HEK293 (cell line): ENCODE results near the gene FHIT.

Experiments used
- CTCF ChIA-PET: fragments of 350-600 bp; formaldehyde crosslinking; extraction: SDS; loops from one replicate; lab custom pipeline; 2021; ENCODE audit warnings: antibody characterized with exemption; lab: Yijun Ruan, JAX
- POLR2A ChIA-PET: fragments of 300-600 bp; formaldehyde crosslinking; extraction: SDS; loops from one replicate; lab custom pipeline; 2020; ENCODE audit warnings: antibody characterized with exemption, inconsistent platforms; lab: Yijun Ruan, JAX
- H3K27ac ChIP-seq: fragments of 200-500 bp; sonication (Bioruptor generic); 2 replicates; pipeline ENCODE4 v1.5.1; 2014; ENCODE audit warnings: low read depth, low read length, control low read depth, inconsistent platforms; ENCODE audit errors: extremely low read depth
- H3K36me3 ChIP-seq, 2 experiments: fragments of 200-500 bp in 1 of 2; sonication (Bioruptor generic) in 1 of 2; 1 replicate in 1 of 2; 2 replicates in 1 of 2; pipeline ENCODE4 v1.5.1; 2014 to 2017; ENCODE audit warnings: inconsistent platforms in 2 of 2, low read length in 2 of 2; ENCODE audit not compliant: control insufficient read depth in 2 of 2, insufficient read depth in 1 of 2
- H3K4me1 ChIP-seq: fragments of 200-500 bp; sonication (Bioruptor generic); 2 replicates; pipeline ENCODE4 v1.5.1; 2014; ENCODE audit warnings: mild to moderate bottlenecking, low read length, inconsistent platforms; ENCODE audit not compliant: control insufficient read depth, insufficient read depth
- H3K4me3 ChIP-seq: 2 replicates; pipeline ENCODE4 v1.5.1; 2011; ENCODE audit warnings: low read depth, mild to moderate bottlenecking, control low read depth, low read length, moderate library complexity
- H3K9me3 ChIP-seq: fragments of 200-500 bp; sonication (Bioruptor generic); 2 replicates; pipeline ENCODE4 v1.5.1; 2014; ENCODE audit warnings: low read depth, low read length, inconsistent platforms; ENCODE audit not compliant: control insufficient read depth, insufficient read depth
- CTCF ChIP-seq: fragments of 450-650 bp; formaldehyde crosslinking; IDR thresholded peaks from 2 replicates; pipeline ENCODE4 v1.5.1; 2016; ENCODE audit warnings: missing biosample characterization, missing genetic modification characterization
- EGR2 ChIP-seq: fragments of 450-650 bp; formaldehyde crosslinking; IDR thresholded peaks from 2 replicates; pipeline ENCODE4 v1.5.1; 2016; ENCODE audit warnings: low read depth, missing biosample characterization, missing genetic modification characterization
- GFI1B ChIP-seq: fragments of 450-650 bp; formaldehyde crosslinking; IDR thresholded peaks from 2 replicates; pipeline ENCODE4 v1.5.1; 2016; ENCODE audit warnings: missing biosample characterization, missing genetic modification characterization
- GLIS1 ChIP-seq: fragments of 450-650 bp; formaldehyde crosslinking; IDR thresholded peaks from 2 replicates; pipeline ENCODE4 v1.5.1; 2016; ENCODE audit warnings: missing biosample characterization, missing genetic modification characterization
- IKZF3 ChIP-seq: fragments of 450-650 bp; IDR thresholded peaks from 2 replicates; pipeline ENCODE4 v1.5.0; 2018; ENCODE audit warnings: missing biosample characterization, mild to moderate bottlenecking, missing genetic modification characterization, moderate library complexity
- KLF7 ChIP-seq: fragments of 450-650 bp; formaldehyde crosslinking; IDR thresholded peaks from 2 replicates; pipeline ENCODE4 v1.5.1; 2016; ENCODE audit warnings: missing biosample characterization, missing genetic modification characterization, borderline replicate concordance
- KLF9 ChIP-seq: fragments of 450-650 bp; formaldehyde crosslinking; IDR thresholded peaks from 2 replicates; pipeline ENCODE4 v1.5.1; 2016; ENCODE audit warnings: missing biosample characterization, missing genetic modification characterization, low read depth
- PATZ1 ChIP-seq: fragments of 450-650 bp; formaldehyde crosslinking; IDR thresholded peaks from 2 replicates; pipeline ENCODE4 v1.5.1; 2016; ENCODE audit warnings: missing biosample characterization, missing genetic modification characterization
- PRDM6 ChIP-seq: fragments of 450-650 bp; formaldehyde crosslinking; IDR thresholded peaks from 2 replicates; pipeline ENCODE4 v1.5.1; 2017; ENCODE audit warnings: missing biosample characterization, missing genetic modification characterization
- REPIN1 ChIP-seq: fragments of 450-650 bp; formaldehyde crosslinking; IDR thresholded peaks from 2 replicates; pipeline ENCODE4 v1.5.1; 2017; ENCODE audit warnings: missing biosample characterization, missing genetic modification characterization, low read depth
- TRIM28 ChIP-seq: IDR thresholded peaks from 2 replicates; pipeline ENCODE4 v1.6.1; 2011; ENCODE audit warnings: low read length, control low read depth, borderline replicate concordance
- WT1 ChIP-seq: fragments of 450-650 bp; formaldehyde crosslinking; IDR thresholded peaks from 2 replicates; pipeline ENCODE4 v1.5.1; 2016; ENCODE audit warnings: missing biosample characterization, missing genetic modification characterization
- YY1 ChIP-seq: fragments of 450-650 bp; formaldehyde crosslinking; IDR thresholded peaks from 2 replicates; pipeline ENCODE4 v1.5.1; 2018; ENCODE audit warnings: missing biosample characterization, missing genetic modification characterization
- YY2 ChIP-seq: fragments of 450-650 bp; formaldehyde crosslinking; IDR thresholded peaks from 2 replicates; pipeline ENCODE4 v1.5.1; 2016; ENCODE audit warnings: missing biosample characterization, missing genetic modification characterization
- ZNF169 ChIP-seq: fragments of 450-650 bp; formaldehyde crosslinking; IDR thresholded peaks from 2 replicates; pipeline ENCODE4 v1.5.1; 2016; ENCODE audit warnings: missing biosample characterization, missing genetic modification characterization
- ZNF2 ChIP-seq: fragments of 450-650 bp; formaldehyde crosslinking; IDR thresholded peaks from 2 replicates; pipeline ENCODE4 v1.5.1; 2016; ENCODE audit warnings: missing biosample characterization, missing genetic modification characterization
- ZNF221 ChIP-seq: fragments of 450-650 bp; formaldehyde crosslinking; IDR thresholded peaks from 2 replicates; pipeline ENCODE4 v1.5.1; 2017; ENCODE audit warnings: missing biosample characterization, missing genetic modification characterization, borderline replicate concordance
- ZNF24 ChIP-seq: fragments of 450-650 bp; formaldehyde crosslinking; IDR thresholded peaks from 2 replicates; pipeline ENCODE4 v1.5.1; 2016; ENCODE audit warnings: missing biosample characterization, missing genetic modification characterization
- ZNF324 ChIP-seq: fragments of 450-650 bp; formaldehyde crosslinking; IDR thresholded peaks from 2 replicates; pipeline ENCODE4 v1.5.1; 2016; ENCODE audit warnings: missing biosample characterization, missing genetic modification characterization
- ZNF354C ChIP-seq: fragments of 450-650 bp; formaldehyde crosslinking; IDR thresholded peaks from 2 replicates; pipeline ENCODE4 v1.5.1; 2016; ENCODE audit warnings: missing biosample characterization, missing genetic modification characterization, low read depth, borderline replicate concordance
- ZNF366 ChIP-seq: fragments of 450-650 bp; formaldehyde crosslinking; conservative IDR thresholded peaks from 2 replicates; pipeline ENCODE4 v1.5.1; 2016; ENCODE audit warnings: missing biosample characterization, missing genetic modification characterization
- ZNF549 ChIP-seq: fragments of 450-650 bp; IDR thresholded peaks from 2 replicates; pipeline ENCODE4 v1.5.1; 2018; ENCODE audit warnings: missing biosample characterization, missing genetic modification characterization, mild to moderate bottlenecking, inconsistent platforms, moderate library complexity
- ZNF624 ChIP-seq: fragments of 450-650 bp; formaldehyde crosslinking; IDR thresholded peaks from 2 replicates; pipeline ENCODE4 v1.5.1; 2017; ENCODE audit warnings: missing biosample characterization, missing genetic modification characterization
- ZNF639 ChIP-seq: fragments of 450-650 bp; formaldehyde crosslinking; IDR thresholded peaks from 2 replicates; pipeline ENCODE4 v1.5.1; 2016; ENCODE audit warnings: missing biosample characterization, missing genetic modification characterization
- ZNF707 ChIP-seq: fragments of 450-650 bp; formaldehyde crosslinking; IDR thresholded peaks from 2 replicates; pipeline ENCODE4 v1.5.1; 2016; ENCODE audit warnings: missing biosample characterization, missing genetic modification characterization
- ZNF76 ChIP-seq: fragments of 450-650 bp; formaldehyde crosslinking; IDR thresholded peaks from 2 replicates; pipeline ENCODE4; 2016; ENCODE audit warnings: low read depth, missing biosample characterization, missing genetic modification characterization, borderline replicate concordance

FHIT gene

GRCh38 chr3:59882746-59883145 is 1368.5 kb downstream of the FHIT start (continued):
- TF ChIP-seq WT1 (tag by site-specific recombination), result no peak
- TF ChIP-seq ZNF221 (tag by site-specific recombination), result no peak
- no peak for TF ChIP-seq ZNF354C (tag by site-specific recombination)
- TF ChIP-seq GFI1B (tag by site-specific recombination), result no peak
- TF ChIP-seq ZNF2 (tag by site-specific recombination), result no peak
- TF ChIP-seq ZNF707 (tag by site-specific recombination), result no peak
- TF ChIP-seq, all 188 proteins: peak for 0

- Histone ChIP-seq H3K9me3 (no peaks in the 10 kb centered on the region), H3K4me1 (no peaks in the 10 kb centered on the region), H3K36me3 (no peaks in the 10 kb centered on the region), H3K4me3 (no peak overlapping the region), H3K27ac (no peak overlapping the region)
- POLR2A ChIA-PET, result no interaction called here
- CTCF ChIA-PET, result no interaction called here
- TF ChIP-seq YY2 (tag by site-specific recombination) (no peak), EGR2 (tag by site-specific recombination) (no peak), IKZF3 (no peak), ZNF624 (tag by site-specific recombination) (no peak), KLF9 (tag by site-specific recombination) (no peak), ZNF639 (no peak), KLF7 (tag by site-specific recombination) (no peak), GLIS1 (tag by site-specific recombination) (no peak), ZNF366 (tag by site-specific recombination) (no peak), PATZ1 (tag by site-specific recombination) (no peak), ZNF549 (no peak), YY1 (tag by site-specific recombination) (no peak), ZNF169 (tag by site-specific recombination) (no peak), ZNF324 (tag by site-specific recombination) (no peak), REPIN1 (tag by site-specific recombination) (no peak), ZNF24 (no peak)
Measured at GRCh38 chr3:59880717-59881116, 1370.5 kb downstream of the FHIT start.

GRCh38 chr3:59879031-59879581 is 1372.1 kb downstream of the FHIT start:
- Histone ChIP-seq H3K4me3 (no peak overlapping the region), H3K9me3 (no peaks in the 10 kb centered on the region), H3K27ac (no peak overlapping the region), H3K4me1 (no peaks in the 10 kb centered on the region), H3K36me3 (no peaks in the 10 kb centered on the region)
- CTCF ChIA-PET, result no interaction called here
- POLR2A ChIA-PET, result no interaction called here
- 0 out of 2 replicates have a peak, but pooled peaks have one; percentile 28 for TF ChIP-seq TRIM28
- no peak for TF ChIP-seq ZNF76 (tag by site-specific recombination)
- TF ChIP-seq CTCF (tag by site-specific recombination), result no peak
- TF ChIP-seq PRDM6 (tag by site-specific recombination), result 0 out of 2 replicates have a peak, but pooled peaks have one; percentile 21
